Measurements from ENCODE around the gene PRR5.

The PRR5 gene

GRCh38 chr22:44704159-44705021 is 2.4 kb downstream of the PRR5 start:
- peaks cover 20 to 24% of the 10 kb centered on the region in 2 donors for H3K4me1 ChIP-seq (ENCODE audit: control insufficient read depth in 1 of 2, insufficient read depth in 2 of 2, low read length in 2 of 2)

GRCh38 chr22:44705022-44705297 is 3.0 kb downstream of the PRR5 start:
- Histone ChIP-seq H3K36me3 (ENCODE audit: control insufficient read depth in 1 of 2, insufficient read depth in 2 of 2, low read length in 2 of 2) (peaks cover 0 to 6% of the 10 kb centered on the region in 2 donors), H3K9me3 (ENCODE audit: control insufficient read depth in 1 of 2, low read length in 2 of 2) (no peaks in the 10 kb centered on the region), H3K9ac (ENCODE audit: low read depth in 1 of 2, low read length in 2 of 2) (no peak overlapping the region), H3K27ac (ENCODE audit: low read depth, low read length) (no peak overlapping the region), H3K4me3 (ENCODE audit: low read depth in 1 of 2, low read length in 2 of 2) (no peak overlapping the region), H3K4me1 (ENCODE audit: control insufficient read depth in 1 of 2, insufficient read depth in 2 of 2, low read length in 2 of 2) (peaks cover 22 to 26% of the 10 kb centered on the region in 2 donors), H3K27me3 (ENCODE audit: control insufficient read depth in 1 of 2, insufficient read depth in 2 of 2, low read length in 2 of 2) (no peaks in the 10 kb centered on the region)

More at GRCh38 chr22:44704159-44705021, 2.4 kb downstream of the PRR5 start:
- Histone ChIP-seq H3K36me3 (ENCODE audit: control insufficient read depth in 1 of 2, insufficient read depth in 2 of 2, low read length in 2 of 2) (peaks cover 0 to 6% of the 10 kb centered on the region in 2 donors), H3K4me3 (ENCODE audit: low read depth in 1 of 2, low read length in 2 of 2) (peak overlapping the region in 1 of 2 donors; percentile 82), H3K9ac (ENCODE audit: low read depth in 1 of 2, low read length in 2 of 2) (no peak overlapping the region), H3K27ac (ENCODE audit: low read depth, low read length) (no peak overlapping the region), H3K9me3 (ENCODE audit: control insufficient read depth in 1 of 2, low read length in 2 of 2) (no peaks in the 10 kb centered on the region), H3K27me3 (ENCODE audit: control insufficient read depth in 1 of 2, insufficient read depth in 2 of 2, low read length in 2 of 2) (no peaks in the 10 kb centered on the region)

- Histone ChIP-seq H3K27ac (ENCODE audit: low read depth, low read length) (no peak overlapping the region), H3K4me1 (ENCODE audit: control insufficient read depth in 1 of 2, insufficient read depth in 2 of 2, low read length in 2 of 2) (peaks cover 34 to 35% of the 10 kb centered on the region in 2 donors)
Observed at GRCh38 chr22:44706488-44706887, 4.5 kb downstream of the PRR5 start.

GRCh38 chr22:44707178-44707577 is 5.2 kb downstream of the PRR5 start:
- no peak overlapping the region for H3K27ac ChIP-seq (ENCODE audit: low read depth, low read length)
- H3K36me3 ChIP-seq (ENCODE audit: control insufficient read depth in 1 of 2, insufficient read depth in 2 of 2, low read length in 2 of 2), result peaks cover 0 to 6% of the 10 kb centered on the region in 2 donors
- H3K9me3 ChIP-seq (ENCODE audit: control insufficient read depth in 1 of 2, low read length in 2 of 2), result no peaks in the 10 kb centered on the region
- no peak overlapping the region for H3K9ac ChIP-seq (ENCODE audit: low read depth in 1 of 2, low read length in 2 of 2)
- no peaks in the 10 kb centered on the region for H3K27me3 ChIP-seq (ENCODE audit: control insufficient read depth in 1 of 2, insufficient read depth in 2 of 2, low read length in 2 of 2)
- H3K4me3 ChIP-seq (ENCODE audit: low read depth in 1 of 2, low read length in 2 of 2), result no peak overlapping the region
- H3K4me1 ChIP-seq (ENCODE audit: control insufficient read depth in 1 of 2, insufficient read depth in 2 of 2, low read length in 2 of 2), result peaks cover 37 to 39% of the 10 kb centered on the region in 2 donors

More at GRCh38 chr22:44706488-44706887, 4.5 kb downstream of the PRR5 start:
- Histone ChIP-seq H3K9me3 (ENCODE audit: control insufficient read depth in 1 of 2, low read length in 2 of 2) (no peaks in the 10 kb centered on the region), H3K9ac (ENCODE audit: low read depth in 1 of 2, low read length in 2 of 2) (no peak overlapping the region), H3K4me3 (ENCODE audit: low read depth in 1 of 2, low read length in 2 of 2) (no peak overlapping the region), H3K36me3 (ENCODE audit: control insufficient read depth in 1 of 2, insufficient read depth in 2 of 2, low read length in 2 of 2) (peaks cover 0 to 6% of the 10 kb centered on the region in 2 donors), H3K27me3 (ENCODE audit: control insufficient read depth in 1 of 2, insufficient read depth in 2 of 2, low read length in 2 of 2) (no peaks in the 10 kb centered on the region)

GRCh38 chr22:44707752-44708151 is 5.7 kb downstream of the PRR5 start:
- Histone ChIP-seq H3K9me3 (ENCODE audit: control insufficient read depth in 1 of 2, low read length in 2 of 2) (no peaks in the 10 kb centered on the region), H3K4me1 (ENCODE audit: control insufficient read depth in 1 of 2, insufficient read depth in 2 of 2, low read length in 2 of 2) (peaks cover 38 to 44% of the 10 kb centered on the region in 2 donors), H3K27ac (ENCODE audit: low read depth, low read length) (no peak overlapping the region), H3K27me3 (ENCODE audit: control insufficient read depth in 1 of 2, insufficient read depth in 2 of 2, low read length in 2 of 2) (no peaks in the 10 kb centered on the region), H3K4me3 (ENCODE audit: low read depth in 1 of 2, low read length in 2 of 2) (no peak overlapping the region), H3K36me3 (ENCODE audit: control insufficient read depth in 1 of 2, insufficient read depth in 2 of 2, low read length in 2 of 2) (peaks cover 0 to 8% of the 10 kb centered on the region in 2 donors), H3K9ac (ENCODE audit: low read depth in 1 of 2, low read length in 2 of 2) (no peak overlapping the region)

GRCh38 chr22:44709881-44710392 is 7.9 kb downstream of the PRR5 start:
- Histone ChIP-seq H3K27me3 (ENCODE audit: control insufficient read depth in 1 of 2, insufficient read depth in 2 of 2, low read length in 2 of 2) (no peaks in the 10 kb centered on the region), H3K4me1 (ENCODE audit: control insufficient read depth in 1 of 2, insufficient read depth in 2 of 2, low read length in 2 of 2) (peaks cover 37 to 43% of the 10 kb centered on the region in 2 donors), H3K4me3 (ENCODE audit: low read depth in 1 of 2, low read length in 2 of 2) (peak overlapping the region; percentile 10 to 43), H3K27ac (ENCODE audit: low read depth, low read length) (peak overlapping the region; percentile 67), H3K9ac (ENCODE audit: low read depth in 1 of 2, low read length in 2 of 2) (peak overlapping the region in 1 of 2 donors; percentile 59), H3K36me3 (ENCODE audit: control insufficient read depth in 1 of 2, insufficient read depth in 2 of 2, low read length in 2 of 2) (peaks cover 0 to 11% of the 10 kb centered on the region in 2 donors), H3K9me3 (ENCODE audit: control insufficient read depth in 1 of 2, low read length in 2 of 2) (no peaks in the 10 kb centered on the region)

GRCh38 chr22:44710474-44711240 is 8.7 kb downstream of the PRR5 start:
- H3K27ac ChIP-seq (ENCODE audit: low read depth, low read length), result peak overlapping the region; percentile 67
- peak overlapping the region; percentile 55 to 59 for H3K9ac ChIP-seq (ENCODE audit: low read depth in 1 of 2, low read length in 2 of 2)
- no peaks in the 10 kb centered on the region for H3K9me3 ChIP-seq (ENCODE audit: control insufficient read depth in 1 of 2, low read length in 2 of 2)
- H3K27me3 ChIP-seq (ENCODE audit: control insufficient read depth in 1 of 2, insufficient read depth in 2 of 2, low read length in 2 of 2), result no peaks in the 10 kb centered on the region
- H3K4me3 ChIP-seq (ENCODE audit: low read depth in 1 of 2, low read length in 2 of 2), result peak overlapping the region; percentile 10 to 43
- peaks cover 41 to 48% of the 10 kb centered on the region in 2 donors for H3K4me1 ChIP-seq (ENCODE audit: control insufficient read depth in 1 of 2, insufficient read depth in 2 of 2, low read length in 2 of 2)
- peaks cover 0 to 12% of the 10 kb centered on the region in 2 donors for H3K36me3 ChIP-seq (ENCODE audit: control insufficient read depth in 1 of 2, insufficient read depth in 2 of 2, low read length in 2 of 2)

- Histone ChIP-seq H3K9ac (ENCODE audit: low read depth in 1 of 2, low read length in 2 of 2) (peak overlapping the region; percentile 48 to 55), H3K4me3 (ENCODE audit: low read depth in 1 of 2, low read length in 2 of 2) (no peak overlapping the region), H3K4me1 (ENCODE audit: control insufficient read depth in 1 of 2, insufficient read depth in 2 of 2, low read length in 2 of 2) (peaks cover 41 to 46% of the 10 kb centered on the region in 2 donors), H3K9me3 (ENCODE audit: control insufficient read depth in 1 of 2, low read length in 2 of 2) (no peaks in the 10 kb centered on the region), H3K27me3 (ENCODE audit: control insufficient read depth in 1 of 2, insufficient read depth in 2 of 2, low read length in 2 of 2) (no peaks in the 10 kb centered on the region), H3K27ac (ENCODE audit: low read depth, low read length) (peak overlapping the region; percentile 67), H3K36me3 (ENCODE audit: control insufficient read depth in 1 of 2, insufficient read depth in 2 of 2, low read length in 2 of 2) (peaks cover 0 to 17% of the 10 kb centered on the region in 2 donors)
Observed at GRCh38 chr22:44711241-44711560, 9.2 kb downstream of the PRR5 start.

GRCh38 chr22:44711690-44712555 is 9.9 kb downstream of the PRR5 start:
- H3K36me3 ChIP-seq (ENCODE audit: control insufficient read depth in 1 of 2, insufficient read depth in 2 of 2, low read length in 2 of 2), result peaks cover 0 to 19% of the 10 kb centered on the region in 2 donors
- H3K4me3 ChIP-seq (ENCODE audit: low read depth in 1 of 2, low read length in 2 of 2), result no peak overlapping the region
- peak overlapping the region; percentile 48 to 55 for H3K9ac ChIP-seq (ENCODE audit: low read depth in 1 of 2, low read length in 2 of 2)
- peaks cover 39 to 41% of the 10 kb centered on the region in 2 donors for H3K4me1 ChIP-seq (ENCODE audit: control insufficient read depth in 1 of 2, insufficient read depth in 2 of 2, low read length in 2 of 2)
- no peaks in the 10 kb centered on the region for H3K27me3 ChIP-seq (ENCODE audit: control insufficient read depth in 1 of 2, insufficient read depth in 2 of 2, low read length in 2 of 2)
- H3K27ac ChIP-seq (ENCODE audit: low read depth, low read length), result no peak overlapping the region
- H3K9me3 ChIP-seq (ENCODE audit: control insufficient read depth in 1 of 2, low read length in 2 of 2), result no peaks in the 10 kb centered on the region

Measured in duodenal mucosa (tissue), 2 donors.